Ishikawa (cell line): Measurements from ENCODE around the gene ZYG11B.

Experiments used
- EP300 ChIP-seq: IDR thresholded peaks from 2 replicates; pipeline ENCODE4 v1.6.1; 2012; ENCODE audit warnings: borderline replicate concordance
- TCF12 ChIP-seq: IDR thresholded peaks from 2 replicates; pipeline ENCODE4 v1.6.1; 2012; ENCODE audit warnings: low read depth
- TF ChIP-seq, protein P1 (sequence below): IDR thresholded peaks from 2 replicates; pipeline ENCODE4 v1.6.1; 2012

DNA sequence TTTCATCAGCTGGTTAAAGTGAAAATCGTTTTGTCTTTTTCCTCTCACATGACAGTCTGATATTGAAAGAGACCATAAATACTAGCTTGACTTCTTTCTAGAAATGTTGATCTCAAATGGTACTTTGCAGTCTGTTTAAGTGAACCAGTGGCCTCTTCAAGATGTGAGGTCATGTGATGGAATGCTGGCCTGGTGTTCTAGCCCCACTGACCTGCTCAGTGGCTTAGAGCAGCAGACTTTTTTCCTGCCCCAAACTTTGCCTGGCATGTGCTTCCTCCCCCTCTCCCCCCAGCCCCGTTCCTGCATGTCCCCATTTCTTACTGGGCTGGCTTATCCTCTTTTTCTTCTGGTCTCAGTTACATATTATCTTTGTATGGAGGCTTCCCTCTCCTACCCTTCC is 150.6 kb downstream of the ZYG11B start:
- TF ChIP-seq, protein P1, sequence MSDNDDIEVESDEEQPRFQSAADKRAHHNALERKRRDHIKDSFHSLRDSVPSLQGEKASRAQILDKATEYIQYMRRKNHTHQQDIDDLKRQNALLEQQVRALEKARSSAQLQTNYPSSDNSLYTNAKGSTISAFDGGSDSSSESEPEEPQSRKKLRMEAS: no peak
- no peak for TF ChIP-seq EP300
- TF ChIP-seq TCF12: no peak
